Esophagus muscularis mucosa (tissue), 4 donors: Measurements from ENCODE around the gene KIAA1958. TPM values are rescaled to one million over a fixed set of nuclear protein-coding genes. Genes with fewer than 3 reads are reported as not detected.

Source experiments
- DNase-seq: peaks from one replicate; pipeline ENCODE4 v3.0.0-alpha.2; 2017; ENCODE audit errors: extremely low spot score
- H3K27ac ChIP-seq, 4 donors: fragments of 200-600 bp; sonication (generic); replicated peaks in 1 of 4; 1 replicate in 3 of 4; 2 replicates in 1 of 4; pipeline ENCODE4 v1.5.1; 2016 to 2019; ENCODE audit warnings: mild to moderate bottlenecking in 1 of 4
- H3K27me3 ChIP-seq, 4 donors: fragments of 200-600 bp; sonication (generic); one replicate each; pipeline versions ENCODE4 v1.5.1 to v1.6.0; 2016 to 2019
- H3K36me3 ChIP-seq, 4 donors: fragments of 200-600 bp; sonication (generic); one replicate each; pipeline ENCODE4 v1.5.1; 2016 to 2019
- H3K4me1 ChIP-seq, 4 donors: fragments of 200-600 bp; sonication (generic); one replicate each; pipeline ENCODE4 v1.5.1; 2016 to 2019
- H3K4me3 ChIP-seq, 4 donors: fragments of 200-600 bp; sonication (generic); 1 replicate in 2 of 4; 2 replicates in 2 of 4; pipeline ENCODE4 v1.5.1; 2016 to 2019; ENCODE audit warnings: mild to moderate bottlenecking in 4 of 4, moderate library complexity in 1 of 4
- H3K9me3 ChIP-seq, 4 donors: fragments of 200-600 bp; sonication (generic); 1 replicate in 3 of 4; 2 replicates in 1 of 4; pipeline ENCODE4 v1.5.1; 2016 to 2019
- EP300 ChIP-seq: sonication (generic); formaldehyde crosslinking; IDR thresholded peaks from one replicate; pipeline ENCODE4 v1.6.1; 2017; ENCODE audit warnings: antibody characterized with exemption
- POLR2A ChIP-seq: fragments of 450-650 bp; IDR thresholded peaks from one replicate; pipeline ENCODE4 v1.6.1; 2017; ENCODE audit warnings: antibody characterized with exemption, moderate library complexity, mild to moderate bottlenecking, low read depth
- POLR2AphosphoS5 ChIP-seq, 2 donors: sonication (generic); formaldehyde crosslinking; IDR thresholded peaks; one replicate each; pipeline ENCODE4 v1.6.1; 2017; ENCODE audit warnings: antibody characterized with exemption in 2 of 2
- WGBS: methylation state at CpG from one replicate; pipeline ENCODE4 v1.1.5; 2018; 5-methylcytosine and 5-hydroxymethylcytosine counted together
- intact Hi-C: fragments of 100-400 bp; cut with DNase I; formaldehyde crosslinking; loops from one replicate; pipeline ENCODE4 v1.15.1; 2023
- total RNA-seq, 4 donors: library from RNA; depleted of rRNA; stranded (reverse); fragments of >200 nt; gene quantifications; one replicate each; pipeline versions ENCODE4 v1.1.0 to v1.2.1, GENCODE V29; 2016
- TF ChIP-seq, protein P1 (sequence below), 3 experiments: fragments of 200-600 bp in 2 of 3; fragments of 450-650 bp in 1 of 3; sonication (generic) in 2 of 3; IDR thresholded peaks; one replicate each; pipeline ENCODE4 v1.5.1; 2017 to 2019; ENCODE audit warnings: antibody characterized with exemption in 3 of 3, mild to moderate bottlenecking in 2 of 3, moderate library complexity in 1 of 3

The KIAA1958 gene
- total RNA-seq, 4 donors from 2014 or later: 2.2 to 5.8 (median 3.2) TPM

DNA sequence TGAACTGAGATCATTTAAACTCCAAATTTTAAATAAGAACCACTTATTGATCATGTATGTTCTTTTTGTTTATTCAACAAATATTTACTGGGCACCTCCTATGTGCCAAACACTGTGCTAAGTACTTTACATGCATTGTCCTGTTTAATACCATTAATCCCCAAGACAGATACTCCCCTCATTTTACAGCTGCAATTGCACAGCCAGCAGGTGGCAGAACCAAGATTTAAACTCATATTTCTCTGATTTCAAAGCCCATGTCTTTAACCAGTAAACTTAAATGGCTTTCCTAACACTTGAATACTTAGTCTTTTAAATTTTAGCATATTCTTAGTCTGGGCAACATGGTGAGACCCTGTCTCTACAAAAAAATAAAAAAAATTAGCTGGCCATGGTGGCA is 43.4 kb upstream of the KIAA1958 start:
- intact Hi-C loops: no loop called here
- TF ChIP-seq, protein P1, sequence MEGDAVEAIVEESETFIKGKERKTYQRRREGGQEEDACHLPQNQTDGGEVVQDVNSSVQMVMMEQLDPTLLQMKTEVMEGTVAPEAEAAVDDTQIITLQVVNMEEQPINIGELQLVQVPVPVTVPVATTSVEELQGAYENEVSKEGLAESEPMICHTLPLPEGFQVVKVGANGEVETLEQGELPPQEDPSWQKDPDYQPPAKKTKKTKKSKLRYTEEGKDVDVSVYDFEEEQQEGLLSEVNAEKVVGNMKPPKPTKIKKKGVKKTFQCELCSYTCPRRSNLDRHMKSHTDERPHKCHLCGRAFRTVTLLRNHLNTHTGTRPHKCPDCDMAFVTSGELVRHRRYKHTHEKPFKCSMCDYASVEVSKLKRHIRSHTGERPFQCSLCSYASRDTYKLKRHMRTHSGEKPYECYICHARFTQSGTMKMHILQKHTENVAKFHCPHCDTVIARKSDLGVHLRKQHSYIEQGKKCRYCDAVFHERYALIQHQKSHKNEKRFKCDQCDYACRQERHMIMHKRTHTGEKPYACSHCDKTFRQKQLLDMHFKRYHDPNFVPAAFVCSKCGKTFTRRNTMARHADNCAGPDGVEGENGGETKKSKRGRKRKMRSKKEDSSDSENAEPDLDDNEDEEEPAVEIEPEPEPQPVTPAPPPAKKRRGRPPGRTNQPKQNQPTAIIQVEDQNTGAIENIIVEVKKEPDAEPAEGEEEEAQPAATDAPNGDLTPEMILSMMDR (IDR thresholded peaks at IDR 0.05): peak in 1 of 3 experiments; percentile 36
- TF ChIP-seq POLR2AphosphoS5 (IDR thresholded peaks at IDR 0.05) (no peak), EP300 (no peak), POLR2A (no peak)

GRCh38 chr9:112443636-112444035 is 43.0 kb upstream of the KIAA1958 start:
- intact Hi-C loops: no loop called here
- peaks cover 8 to 12% (median 10%) of the 10 kb centered on the region in 4 donors for H3K4me1 ChIP-seq
- no peak overlapping the region for H3K4me3 ChIP-seq
- H3K36me3 ChIP-seq: peaks cover 0 to 64% (median 15%) of the 10 kb centered on the region in 4 donors
- 94% methylated on average over 1 of the region's 1 CpG for WGBS
- H3K27ac ChIP-seq: no peak overlapping the region
- H3K27me3 ChIP-seq: no peaks in the 10 kb centered on the region
- DNase-seq: no peak
- no peaks in the 10 kb centered on the region for H3K9me3 ChIP-seq
- TF ChIP-seq, protein P1 (IDR thresholded peaks at IDR 0.05): no peak
- no peak for TF ChIP-seq POLR2A
- TF ChIP-seq POLR2AphosphoS5 (IDR thresholded peaks at IDR 0.05): no peak
- TF ChIP-seq EP300: no peak

More for the DNA sequence above, 43.4 kb upstream of the KIAA1958 start:
- DNase-seq: no peak
- peaks cover 8 to 12% (median 10%) of the 10 kb centered on the region in 4 donors for H3K4me1 ChIP-seq
- H3K4me3 ChIP-seq: no peak overlapping the region
- H3K27ac ChIP-seq: no peak overlapping the region
- H3K36me3 ChIP-seq: peaks cover 0 to 66% (median 15%) of the 10 kb centered on the region in 4 donors
- H3K27me3 ChIP-seq: no peaks in the 10 kb centered on the region
- no peaks in the 10 kb centered on the region for H3K9me3 ChIP-seq

DNA sequence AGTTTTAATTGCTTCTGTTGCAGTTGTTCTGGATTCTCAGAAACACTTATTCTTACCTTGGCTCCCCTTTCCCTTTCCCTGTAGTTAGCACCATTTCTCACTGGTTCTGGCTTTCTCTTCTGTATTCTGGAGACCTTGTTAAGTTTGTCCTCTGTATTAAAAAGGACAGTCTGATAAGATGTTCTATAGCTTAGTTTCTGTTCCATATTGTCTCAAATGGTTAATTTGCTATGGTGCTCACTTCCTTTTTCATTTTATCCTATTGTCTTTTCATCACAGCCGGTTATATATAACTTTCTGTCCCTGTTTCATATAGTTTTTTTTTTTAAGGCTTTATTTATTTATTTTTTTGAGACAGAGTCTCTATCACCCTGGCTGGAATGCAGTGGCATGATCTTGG is 41.4 kb upstream of the KIAA1958 start:
- DNase-seq: no peak
- no peak for TF ChIP-seq EP300
- TF ChIP-seq, protein P1 (IDR thresholded peaks at IDR 0.05): no peak
- TF ChIP-seq POLR2A: no peak
- no peak for TF ChIP-seq POLR2AphosphoS5 (IDR thresholded peaks at IDR 0.05)
- H3K4me3 ChIP-seq: no peak overlapping the region
- intact Hi-C loops: no loop called here
- H3K4me1 ChIP-seq: peaks cover 8 to 12% (median 10%) of the 10 kb centered on the region in 4 donors
- 0% methylated on average over 1 of the region's 1 CpG for WGBS
- no peaks in the 10 kb centered on the region for H3K9me3 ChIP-seq
- H3K36me3 ChIP-seq: peaks cover 0 to 48% (median 9%) of the 10 kb centered on the region in 4 donors
- H3K27me3 ChIP-seq: no peaks in the 10 kb centered on the region
- H3K27ac ChIP-seq: no peak overlapping the region

- Histone ChIP-seq H3K9me3 (no peaks in the 10 kb centered on the region), H3K27me3 (no peaks in the 10 kb centered on the region), H3K36me3 (peaks cover 0 to 39% (median 4%) of the 10 kb centered on the region in 4 donors), H3K4me3 (no peak overlapping the region), H3K4me1 (peaks cover 8 to 12% (median 10%) of the 10 kb centered on the region in 4 donors), H3K27ac (no peak overlapping the region)
- intact Hi-C loops: no loop called here
- no CpG with 5 or more reads among the region's 2 CpGs for WGBS
- no peak for DNase-seq
- TF ChIP-seq POLR2AphosphoS5 (IDR thresholded peaks at IDR 0.05) (no peak), POLR2A (no peak), EP300 (no peak)
- TF ChIP-seq, protein P1 (IDR thresholded peaks at IDR 0.05): no peak
Observed at GRCh38 chr9:112446080-112446479, 40.5 kb upstream of the KIAA1958 start.

GRCh38 chr9:112446526-112446925 is 40.1 kb upstream of the KIAA1958 start:
- intact Hi-C loops: no loop called here
- DNase-seq: no peak
- H3K4me1 ChIP-seq: peaks cover 8 to 12% (median 10%) of the 10 kb centered on the region in 4 donors
- H3K9me3 ChIP-seq: no peaks in the 10 kb centered on the region
- H3K4me3 ChIP-seq: no peak overlapping the region
- H3K27me3 ChIP-seq: no peaks in the 10 kb centered on the region
- TF ChIP-seq POLR2A: no peak
- no peak for TF ChIP-seq POLR2AphosphoS5 (IDR thresholded peaks at IDR 0.05)
- TF ChIP-seq, protein P1 (IDR thresholded peaks at IDR 0.05): no peak
- no peak for TF ChIP-seq EP300
- H3K27ac ChIP-seq: peak overlapping the region in 1 of 4 donors; percentile 5
- peaks cover 0 to 35% (median 2%) of the 10 kb centered on the region in 4 donors for H3K36me3 ChIP-seq
- 88% methylated on average over 2 of the region's 2 CpGs for WGBS
